ENCODE results near the gene R3HDM4.
"Not testable (repeated sequence)": the region's sequence is repeated elsewhere in the genome, so short reads cannot be mapped to it uniquely, and the experiment has no call there.

The R3HDM4 gene

GRCh38 chr19:853614-854220 is 59.3 kb downstream of the R3HDM4 start:
- DNase-seq: not testable (repeated sequence)

DNA sequence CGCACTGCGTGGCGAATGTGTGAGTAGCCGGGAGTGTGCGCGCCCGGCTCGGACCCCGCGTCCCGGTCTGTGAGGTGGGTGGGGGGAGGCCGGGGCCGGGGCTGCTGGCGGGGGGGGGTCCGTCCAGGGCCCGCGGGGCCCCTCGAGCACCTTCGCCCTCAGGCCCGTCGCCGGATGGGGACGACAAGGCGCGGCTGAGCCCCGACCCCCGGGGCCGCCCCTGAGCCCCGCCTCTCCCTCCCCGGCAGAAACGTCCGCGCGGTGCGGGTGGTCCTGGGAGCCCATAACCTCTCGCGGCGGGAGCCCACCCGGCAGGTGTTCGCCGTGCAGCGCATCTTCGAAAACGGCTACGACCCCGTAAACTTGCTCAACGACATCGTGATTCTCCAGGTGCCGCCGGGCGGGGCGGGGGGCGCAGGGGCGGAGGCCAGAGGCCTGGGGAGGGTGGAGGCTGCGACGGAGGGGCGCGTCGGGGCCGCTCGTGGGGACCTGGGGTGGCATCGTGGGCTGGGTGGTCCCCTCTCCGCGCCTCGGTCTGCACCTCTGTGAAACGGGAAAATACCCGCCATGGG is 59.9 kb downstream of the R3HDM4 start:
- DNase-seq: no peak

GRCh38 chr19:852136-853013 is 60.6 kb downstream of the R3HDM4 start, which contains the start of gene ELANE:
ELANE (plus strand) TSS chr19:852303; CDS start chr19:852329, 26 bp downstream.
- DNase-seq: no peak

- DNase-seq: no peak
Measured at GRCh38 chr19:850979-851335, 62.1 kb downstream of the R3HDM4 start.

GRCh38 chr19:850221-850978 is 62.6 kb downstream of the R3HDM4 start:
- no peak for DNase-seq

GRCh38 chr19:849195-849594 is 63.8 kb downstream of the R3HDM4 start:
- DNase-seq: not testable (repeated sequence)

GRCh38 chr19:848386-848921 is 64.6 kb downstream of the R3HDM4 start:
- no peak for DNase-seq

Data from activated CD4-positive, alpha-beta T cell treated with anti-CD3 and anti-CD28 coated beads, Interleukin-2, amount 50 U/mL, for 16 hours (primary cell).